DND-41 (cell line): Measurements from ENCODE around the gene BTRC.
A peak's percentile ranks its signal among the peaks of the same experiment; 100 is the strongest.
"Not testable (repeated sequence)": the region's sequence is repeated elsewhere in the genome, so short reads cannot be mapped to it uniquely, and the experiment has no call there.

Source experiments
- ATAC-seq: fragments of 200-7000 bp; cut with Tn5 transposase; 3 replicates; pipeline ENCODE4 v1.9.1; 2021; ENCODE audit warnings: low read depth; ENCODE audit not compliant: insufficient read depth
- DNase-seq: peaks from one replicate; pipeline ENCODE4 v3.0.0-alpha.2; 2020
- H2AFZ ChIP-seq: 2 replicates; pipeline ENCODE4 v1.6.0; 2012; ENCODE audit warnings: low read depth, low read length
- H3K27ac ChIP-seq: 2 replicates; pipeline ENCODE4 v1.5.1; 2012; ENCODE audit warnings: low read length, inconsistent platforms
- H3K27me3 ChIP-seq: fragments of 200-600 bp; sonication (generic); 2 replicates; pipeline ENCODE4 v1.6.0; 2012; ENCODE audit warnings: low read length, mild to moderate bottlenecking, inconsistent platforms; ENCODE audit not compliant: insufficient read depth, poor library complexity
- H3K36me3 ChIP-seq: 2 replicates; pipeline ENCODE4 v1.5.1; 2012; ENCODE audit warnings: low read length, inconsistent platforms; ENCODE audit not compliant: insufficient read depth
- H3K4me1 ChIP-seq: 2 replicates; pipeline ENCODE4 v1.5.1; 2012; ENCODE audit warnings: mild to moderate bottlenecking, low read length; ENCODE audit not compliant: insufficient read depth
- H3K4me2 ChIP-seq: 2 replicates; pipeline ENCODE4 v1.6.0; 2012; ENCODE audit warnings: mild to moderate bottlenecking, moderate library complexity, low read length, inconsistent platforms; ENCODE audit not compliant: insufficient read depth
- H3K4me3 ChIP-seq, 2 experiments: fragments of 200-600 bp in 1 of 2; shearing (Covaris generic) in 1 of 2; 2 replicates each; pipeline ENCODE4 v1.5.1; 2012 to 2016; ENCODE audit warnings: inconsistent platforms in 2 of 2, low read length in 2 of 2, mild to moderate bottlenecking in 2 of 2, low read depth in 1 of 2, moderate library complexity in 1 of 2
- H3K79me2 ChIP-seq: 2 replicates; pipeline ENCODE4 v1.6.0; 2012; ENCODE audit warnings: low read length, inconsistent platforms; ENCODE audit not compliant: insufficient read depth
- H3K9ac ChIP-seq: 2 replicates; pipeline ENCODE4 v1.6.0; 2012; ENCODE audit warnings: low read depth, mild to moderate bottlenecking, inconsistent platforms, low read length, moderate library complexity
- H3K9me3 ChIP-seq: 2 replicates; pipeline ENCODE4 v1.5.1; 2012; ENCODE audit warnings: low read length, moderate library complexity, mild to moderate bottlenecking, inconsistent platforms; ENCODE audit not compliant: insufficient read depth, severe bottlenecking
- H4K20me1 ChIP-seq: 2 replicates; pipeline ENCODE4 v1.6.0; 2012; ENCODE audit warnings: low read length; ENCODE audit not compliant: insufficient read depth
- EZH2 ChIP-seq: IDR thresholded peaks from 3 replicates; pipeline ENCODE4 v1.6.1; 2012; ENCODE audit warnings: borderline replicate concordance, low read depth, mild to moderate bottlenecking, moderate library complexity, low read length, inconsistent platforms; ENCODE audit not compliant: severe bottlenecking
- TF ChIP-seq, protein P1 (sequence below): IDR thresholded peaks from 2 replicates; pipeline ENCODE4 v1.5.1; 2012; ENCODE audit warnings: borderline replicate concordance, low read length, moderate library complexity, mild to moderate bottlenecking; ENCODE audit not compliant: poor library complexity, severe bottlenecking; ENCODE audit errors: extremely low read depth

Gene BTRC

GRCh38 chr10:101585841-101586240, 231.9 kb downstream of the BTRC start:
- no peak for ATAC-seq
- Histone ChIP-seq H3K4me2 (0 out of 2 replicates have a peak overlapping the region, but pooled peaks have one; percentile 4), H3K27me3 (no peaks in the 10 kb centered on the region), H3K9me3 (no peaks in the 10 kb centered on the region), H4K20me1 (no peaks in the 10 kb centered on the region), H3K9ac (no peak overlapping the region), H3K4me1 (peaks cover 26% of the 10 kb centered on the region), H2AFZ (no peak overlapping the region), H3K36me3 (peaks cover 28% of the 10 kb centered on the region), H3K79me2 (peaks cover 10% of the 10 kb centered on the region), H3K4me3 (no peak overlapping the region), H3K27ac (no peak overlapping the region)
- no peak for TF ChIP-seq EZH2
- TF ChIP-seq, protein P1, sequence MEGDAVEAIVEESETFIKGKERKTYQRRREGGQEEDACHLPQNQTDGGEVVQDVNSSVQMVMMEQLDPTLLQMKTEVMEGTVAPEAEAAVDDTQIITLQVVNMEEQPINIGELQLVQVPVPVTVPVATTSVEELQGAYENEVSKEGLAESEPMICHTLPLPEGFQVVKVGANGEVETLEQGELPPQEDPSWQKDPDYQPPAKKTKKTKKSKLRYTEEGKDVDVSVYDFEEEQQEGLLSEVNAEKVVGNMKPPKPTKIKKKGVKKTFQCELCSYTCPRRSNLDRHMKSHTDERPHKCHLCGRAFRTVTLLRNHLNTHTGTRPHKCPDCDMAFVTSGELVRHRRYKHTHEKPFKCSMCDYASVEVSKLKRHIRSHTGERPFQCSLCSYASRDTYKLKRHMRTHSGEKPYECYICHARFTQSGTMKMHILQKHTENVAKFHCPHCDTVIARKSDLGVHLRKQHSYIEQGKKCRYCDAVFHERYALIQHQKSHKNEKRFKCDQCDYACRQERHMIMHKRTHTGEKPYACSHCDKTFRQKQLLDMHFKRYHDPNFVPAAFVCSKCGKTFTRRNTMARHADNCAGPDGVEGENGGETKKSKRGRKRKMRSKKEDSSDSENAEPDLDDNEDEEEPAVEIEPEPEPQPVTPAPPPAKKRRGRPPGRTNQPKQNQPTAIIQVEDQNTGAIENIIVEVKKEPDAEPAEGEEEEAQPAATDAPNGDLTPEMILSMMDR: no peak
- DNase-seq: no peak

- Histone ChIP-seq H3K9me3 (no peaks in the 10 kb centered on the region), H3K36me3 (peaks cover 22% of the 10 kb centered on the region), H3K4me1 (peaks cover 26% of the 10 kb centered on the region), H3K9ac (peak within 1 kb of the TSS; percentile 65), H3K4me2 (peak within 1 kb of the TSS; percentile 90), H2AFZ (peak within 1 kb of the TSS; percentile 80), H4K20me1 (no peaks in the 10 kb centered on the region), H3K79me2 (peaks cover 10% of the 10 kb centered on the region), H3K4me3 (peak within 1 kb of the TSS; percentile 54 to 82), H3K27me3 (no peaks in the 10 kb centered on the region), H3K27ac (peak within 1 kb of the TSS; percentile 71)
- ATAC-seq (peak; percentile 96), DNase-seq (peak; percentile 91)
- TF ChIP-seq EZH2: no peak
- TF ChIP-seq, protein P1: no peak
These were observed 234.0 kb downstream of the BTRC start, which contains the start of the genes DPCD and POLL for GRCh38 chr10:101587725-101588653. TSS of gene DPCD (plus strand) at chr10:101588321. CDS start at chr10:101588337, 16 bp downstream. TSS of gene POLL (minus strand) at chr10:101588257. CDS start at chr10:101587360, 897 bp downstream.

GRCh38 chr10:101588879-101589278, 234.9 kb downstream of the BTRC start:
- peak overlapping the region; percentile 65 for H3K9ac ChIP-seq
- peaks cover 10% of the 10 kb centered on the region for H3K79me2 ChIP-seq
- peaks cover 15% of the 10 kb centered on the region for H3K36me3 ChIP-seq
- no peaks in the 10 kb centered on the region for H3K9me3 ChIP-seq
- H3K27ac ChIP-seq: peak overlapping the region; percentile 7; the same call in 1 of the 2 replicates
- peak overlapping the region; percentile 54 to 82 for H3K4me3 ChIP-seq
- no peak for ATAC-seq
- peak overlapping the region; percentile 90 for H3K4me2 ChIP-seq
- peak overlapping the region; percentile 80 for H2AFZ ChIP-seq
- H4K20me1 ChIP-seq: no peaks in the 10 kb centered on the region
- peaks cover 26% of the 10 kb centered on the region for H3K4me1 ChIP-seq
- TF ChIP-seq, protein P1: no peak
- TF ChIP-seq EZH2: no peak
- H3K27me3 ChIP-seq: no peaks in the 10 kb centered on the region
- no peak for DNase-seq

DNA sequence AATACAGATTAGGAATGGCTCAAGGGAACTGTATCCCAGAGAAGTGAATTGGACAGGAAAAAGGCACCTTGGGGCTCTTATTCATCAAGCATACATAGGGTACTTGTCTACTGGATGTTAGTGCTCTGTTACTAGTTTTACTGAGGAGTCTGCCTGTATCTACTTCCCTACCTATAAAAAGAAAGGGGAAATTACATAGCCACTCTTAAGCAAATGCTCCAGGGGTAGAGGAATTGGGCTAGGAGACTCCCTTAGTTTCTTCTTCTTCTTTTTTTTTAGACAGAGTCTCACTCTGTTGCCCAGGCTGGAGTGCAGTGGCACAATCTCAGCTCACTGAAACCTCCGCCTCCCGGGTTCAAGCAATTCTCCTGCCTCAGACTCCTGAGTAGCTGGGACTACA, 239.4 kb downstream of the BTRC start:
- not testable (repeated sequence) for H3K36me3 ChIP-seq, H3K79me2 ChIP-seq, H2AFZ ChIP-seq, H3K9me3 ChIP-seq, H3K9ac ChIP-seq, H3K27me3 ChIP-seq, H3K4me3 ChIP-seq, H3K4me2 ChIP-seq, ATAC-seq, H4K20me1 ChIP-seq, H3K4me1 ChIP-seq, DNase-seq, H3K27ac ChIP-seq
